IMR-90 (cell line): ENCODE data around the gene SLC4A2.

Experiments used
- CEBPB ChIP-seq: IDR thresholded peaks from 2 replicates; pipeline ENCODE4 v1.6.1; 2012; ENCODE audit warnings: low read depth, low read length, improper control_type of control experiment
- POLR2A ChIP-seq: IDR thresholded peaks from 2 replicates; pipeline ENCODE4 v1.6.1; 2012; ENCODE audit warnings: mild to moderate bottlenecking, low read depth, low read length
- RFX5 ChIP-seq: IDR thresholded peaks from 2 replicates; pipeline ENCODE4 v1.8.0; 2012; ENCODE audit warnings: low read depth, mild to moderate bottlenecking, low read length, moderate library complexity
- TF ChIP-seq, protein P1 (sequence below): conservative IDR thresholded peaks from 2 replicates; pipeline ENCODE4 v1.5.1; 2012; ENCODE audit warnings: mild to moderate bottlenecking, low read depth, low read length, improper control_type of control experiment

DNA sequence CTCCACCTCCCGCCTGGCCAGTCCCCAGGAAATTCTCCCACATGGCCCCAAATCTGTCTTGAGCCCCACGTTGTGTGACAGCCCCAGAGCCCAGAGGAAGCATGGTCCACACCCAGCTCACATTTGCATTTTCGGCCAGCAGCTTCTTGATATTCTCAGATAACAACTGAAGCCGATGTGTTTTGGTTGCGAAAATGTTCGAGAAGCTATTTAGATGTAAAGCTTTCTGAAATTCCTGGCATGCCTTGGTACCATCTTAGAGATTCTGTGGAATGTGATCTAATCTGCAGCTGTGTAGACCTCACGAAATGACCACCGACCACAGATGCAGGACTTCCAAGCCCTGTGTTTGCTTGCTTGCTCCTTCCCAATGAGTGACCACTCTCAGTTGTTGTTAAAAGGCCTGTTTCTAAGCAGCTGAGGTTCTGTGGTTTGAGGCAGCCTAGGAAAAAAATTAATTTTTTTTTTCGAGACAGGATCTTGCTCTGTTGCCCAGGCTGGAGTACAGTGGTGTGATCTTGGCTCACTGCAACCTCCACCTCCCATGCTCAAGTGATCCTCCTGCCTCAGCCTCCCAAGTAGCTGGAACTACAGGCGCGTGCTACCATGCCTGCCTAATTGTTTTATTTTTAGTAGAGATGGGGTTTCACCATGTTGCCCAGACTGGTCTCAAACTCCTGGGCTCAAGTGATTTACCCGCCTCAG, 8.8 kb downstream of the SLC4A2 start:
- TF ChIP-seq, protein P1, sequence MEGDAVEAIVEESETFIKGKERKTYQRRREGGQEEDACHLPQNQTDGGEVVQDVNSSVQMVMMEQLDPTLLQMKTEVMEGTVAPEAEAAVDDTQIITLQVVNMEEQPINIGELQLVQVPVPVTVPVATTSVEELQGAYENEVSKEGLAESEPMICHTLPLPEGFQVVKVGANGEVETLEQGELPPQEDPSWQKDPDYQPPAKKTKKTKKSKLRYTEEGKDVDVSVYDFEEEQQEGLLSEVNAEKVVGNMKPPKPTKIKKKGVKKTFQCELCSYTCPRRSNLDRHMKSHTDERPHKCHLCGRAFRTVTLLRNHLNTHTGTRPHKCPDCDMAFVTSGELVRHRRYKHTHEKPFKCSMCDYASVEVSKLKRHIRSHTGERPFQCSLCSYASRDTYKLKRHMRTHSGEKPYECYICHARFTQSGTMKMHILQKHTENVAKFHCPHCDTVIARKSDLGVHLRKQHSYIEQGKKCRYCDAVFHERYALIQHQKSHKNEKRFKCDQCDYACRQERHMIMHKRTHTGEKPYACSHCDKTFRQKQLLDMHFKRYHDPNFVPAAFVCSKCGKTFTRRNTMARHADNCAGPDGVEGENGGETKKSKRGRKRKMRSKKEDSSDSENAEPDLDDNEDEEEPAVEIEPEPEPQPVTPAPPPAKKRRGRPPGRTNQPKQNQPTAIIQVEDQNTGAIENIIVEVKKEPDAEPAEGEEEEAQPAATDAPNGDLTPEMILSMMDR = no peak
- no peak for TF ChIP-seq CEBPB
- TF ChIP-seq RFX5 = no peak
- no peak for TF ChIP-seq POLR2A
